HG02798 (cell line): ENCODE data around the gene ZFAND3.

ENCODE experiments used
- ATAC-seq: cut with Tn5 transposase; IDR thresholded peaks from one replicate; pipeline ENCODE4 v1.9.1; 2021; ENCODE audit warnings: mild to moderate bottlenecking; ENCODE audit not compliant: unreplicated experiment, poor library complexity

Gene ZFAND3

DNA sequence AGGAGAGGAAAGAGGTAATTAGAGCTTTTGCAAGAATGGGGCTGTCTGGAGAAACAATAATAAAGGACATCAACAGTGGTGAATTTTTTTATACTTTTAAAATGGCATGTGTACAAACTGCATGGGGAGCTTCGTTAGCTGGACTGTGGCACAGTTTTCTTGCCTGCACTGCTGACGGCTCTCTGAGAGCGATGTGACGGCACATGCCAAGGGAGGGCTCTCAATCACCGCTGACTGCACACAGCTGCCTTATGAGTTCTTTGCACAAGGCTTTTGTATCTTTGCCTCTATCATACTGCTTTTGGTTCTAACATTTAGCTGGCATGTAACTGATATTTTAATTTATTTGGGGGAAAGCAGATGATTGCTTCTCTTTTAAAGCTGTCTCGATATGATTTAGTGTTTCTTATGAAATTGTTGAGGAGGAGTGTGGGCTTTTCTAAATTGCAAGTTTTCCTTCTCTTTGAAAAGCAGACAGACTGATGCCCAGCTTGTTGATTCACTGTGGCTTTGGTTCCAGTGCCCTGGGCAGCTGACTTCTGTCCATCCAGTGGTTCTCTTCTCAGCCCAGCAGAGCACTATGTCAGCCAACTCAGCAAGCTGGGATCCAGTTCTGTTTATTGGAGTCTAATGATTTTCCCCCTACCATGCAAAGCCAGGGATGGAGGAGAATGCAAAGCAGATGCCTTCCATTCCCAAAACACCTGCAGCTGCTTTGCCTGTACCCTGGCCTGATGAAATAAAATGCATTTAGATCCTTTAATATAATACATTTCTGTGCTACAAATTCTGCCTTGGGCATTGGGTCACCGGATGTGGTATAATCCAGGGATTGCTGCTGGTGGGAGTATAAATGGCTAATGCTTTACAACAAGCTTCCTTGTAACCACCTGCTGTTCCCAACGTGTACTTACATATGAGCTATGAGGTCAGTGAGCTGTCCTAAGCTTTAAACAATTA is 323.9 kb downstream of the ZFAND3 start:
- no peak for ATAC-seq

DNA sequence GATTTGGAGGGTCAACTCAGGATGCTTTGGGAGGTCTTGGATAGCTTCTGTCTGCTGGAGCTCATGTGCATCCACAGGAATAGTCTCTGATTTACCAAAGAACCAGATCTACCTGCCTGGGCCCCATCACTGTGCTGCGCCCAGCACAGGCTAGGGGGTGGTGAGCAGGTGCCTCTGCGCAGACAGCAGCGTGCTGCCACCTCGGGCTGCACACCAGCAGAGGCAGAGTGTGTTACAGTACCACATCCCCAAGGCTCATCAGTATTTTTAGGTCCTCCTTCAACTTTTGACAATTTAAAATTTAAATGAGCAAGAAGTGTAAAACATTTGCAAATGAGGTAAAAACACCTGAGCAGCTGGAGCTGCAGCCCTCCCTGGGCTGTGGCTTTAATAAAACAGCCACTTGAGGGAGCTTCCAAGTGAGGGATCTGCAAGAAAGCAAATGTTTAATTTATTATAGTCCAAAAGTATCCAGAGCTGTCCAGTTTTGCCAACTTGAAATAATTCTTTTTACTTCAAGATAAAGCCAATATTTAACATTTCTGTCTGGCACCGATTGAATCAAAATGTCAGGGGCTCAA is 324.9 kb downstream of the ZFAND3 start:
- no peak for ATAC-seq

DNA sequence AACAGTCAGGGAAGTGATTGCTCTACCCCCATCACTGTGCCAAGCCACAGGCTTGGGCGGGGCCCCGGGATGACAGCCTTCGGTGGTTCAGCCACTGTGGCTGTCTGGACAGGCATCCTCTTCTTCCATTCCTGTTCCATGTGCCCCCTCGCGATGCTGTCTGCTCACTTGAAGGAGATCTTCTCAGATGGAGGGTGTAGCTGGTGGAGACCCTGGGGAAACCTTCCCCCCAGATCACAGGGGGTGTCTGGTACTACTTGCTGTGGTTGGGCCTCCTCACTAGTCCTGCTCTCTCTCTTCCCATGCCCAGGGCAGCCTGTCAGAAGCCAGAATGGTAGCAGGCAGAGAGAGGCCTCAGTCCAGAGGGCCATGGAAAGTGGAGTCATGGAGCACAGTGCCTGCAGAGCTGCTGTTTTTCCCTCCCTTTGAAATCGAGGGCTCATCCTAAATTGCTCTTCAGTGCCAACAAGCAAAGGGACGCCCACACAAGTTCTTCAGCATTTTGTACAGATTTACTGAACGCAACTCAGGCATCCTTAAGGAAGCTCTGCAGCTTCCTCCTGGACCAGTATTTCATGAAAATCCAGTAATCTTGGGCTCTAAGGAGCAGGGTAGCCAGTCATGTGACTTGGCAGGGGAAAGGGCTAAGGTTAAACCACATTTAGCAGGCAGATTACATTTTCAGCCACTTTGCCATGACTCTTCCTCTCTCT is 326.6 kb downstream of the ZFAND3 start:
- ATAC-seq, result no peak

DNA sequence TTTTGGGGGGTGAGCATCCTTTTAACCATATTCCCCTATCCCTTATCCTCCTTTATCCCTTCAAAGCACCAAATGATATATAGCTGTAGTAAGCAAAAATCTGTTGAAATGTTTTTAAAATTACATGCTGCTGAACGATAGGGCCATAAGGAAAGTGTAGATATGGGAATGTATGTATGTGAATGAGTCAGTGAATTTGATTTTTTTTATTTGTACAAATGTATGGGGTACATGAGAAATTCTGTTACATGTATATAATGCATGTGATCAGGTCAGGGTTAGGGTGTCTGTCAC is 327.2 kb downstream of the ZFAND3 start:
- ATAC-seq, result no peak

DNA sequence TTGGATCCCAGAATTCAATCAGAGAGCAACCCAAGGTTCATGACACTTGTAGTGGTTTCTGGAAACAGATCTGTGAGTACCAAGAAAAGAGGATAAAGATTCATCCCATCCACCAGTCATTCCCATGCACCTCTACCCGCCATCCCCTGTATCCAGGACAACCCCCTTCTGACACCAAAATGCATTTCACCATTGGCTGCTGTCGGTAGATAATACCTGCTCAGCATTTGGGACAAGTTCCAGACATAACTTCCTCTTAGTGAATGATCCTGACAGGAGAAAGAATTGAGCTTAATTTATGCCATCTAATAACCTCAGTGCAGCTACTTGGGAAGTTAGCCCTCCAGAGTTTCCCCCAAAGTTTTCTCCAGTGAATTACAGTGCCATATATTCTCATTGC is 329.1 kb downstream of the ZFAND3 start:
- ATAC-seq, result no peak

- ATAC-seq, result no peak
Observed at GRCh38 chr6:38149531-38149930, 330.0 kb downstream of the ZFAND3 start.

DNA sequence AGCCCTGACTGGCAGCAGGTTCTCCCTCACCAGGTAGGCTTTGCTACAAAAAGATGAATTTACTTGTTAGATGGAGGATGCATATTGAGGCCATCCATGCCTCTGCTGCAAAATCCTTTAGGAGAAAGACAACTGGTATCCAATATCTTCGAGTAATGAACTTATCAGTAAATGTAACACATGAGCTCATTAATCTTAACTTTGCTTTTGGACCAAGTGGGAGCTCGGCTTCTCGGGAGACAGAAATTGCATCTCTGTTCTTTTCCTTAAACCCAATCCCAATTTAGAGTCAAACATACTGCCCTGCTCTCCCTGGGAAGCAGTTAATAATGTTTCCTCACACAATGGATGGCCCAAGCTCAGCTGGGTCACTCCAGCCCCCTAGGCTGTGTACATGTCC is 330.5 kb downstream of the ZFAND3 start:
- no peak for ATAC-seq

DNA sequence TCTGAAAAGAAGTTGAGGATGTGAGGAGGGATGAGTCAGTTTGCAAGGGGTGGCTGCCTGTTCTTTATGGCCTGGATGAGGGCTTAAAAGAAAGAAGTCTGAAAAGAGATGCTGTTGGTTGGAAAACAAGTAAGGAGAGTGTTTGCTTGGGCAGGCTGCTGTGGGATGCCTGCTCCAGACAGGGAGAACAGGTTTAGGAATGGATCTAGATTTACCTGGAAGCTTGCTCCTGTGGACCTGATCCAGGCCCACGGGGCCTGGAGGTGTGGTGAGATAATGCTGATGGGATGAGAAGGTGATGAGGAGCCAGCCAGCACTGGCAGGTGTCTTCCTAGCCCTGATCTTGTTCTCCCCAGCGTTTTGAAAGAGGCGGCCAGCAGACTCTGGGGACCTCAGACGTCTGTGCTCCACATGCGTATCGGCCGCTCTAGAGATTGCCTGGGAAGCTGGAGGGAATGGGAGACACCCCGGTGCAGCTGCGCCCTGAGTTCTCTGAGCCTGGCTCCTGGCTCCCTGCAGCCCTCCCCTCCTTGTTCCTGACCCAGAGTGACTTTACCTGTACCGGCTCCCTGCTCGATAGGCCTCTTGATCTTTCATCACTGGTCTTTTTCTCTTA is 331.3 kb downstream of the ZFAND3 start:
- ATAC-seq, result no peak

DNA sequence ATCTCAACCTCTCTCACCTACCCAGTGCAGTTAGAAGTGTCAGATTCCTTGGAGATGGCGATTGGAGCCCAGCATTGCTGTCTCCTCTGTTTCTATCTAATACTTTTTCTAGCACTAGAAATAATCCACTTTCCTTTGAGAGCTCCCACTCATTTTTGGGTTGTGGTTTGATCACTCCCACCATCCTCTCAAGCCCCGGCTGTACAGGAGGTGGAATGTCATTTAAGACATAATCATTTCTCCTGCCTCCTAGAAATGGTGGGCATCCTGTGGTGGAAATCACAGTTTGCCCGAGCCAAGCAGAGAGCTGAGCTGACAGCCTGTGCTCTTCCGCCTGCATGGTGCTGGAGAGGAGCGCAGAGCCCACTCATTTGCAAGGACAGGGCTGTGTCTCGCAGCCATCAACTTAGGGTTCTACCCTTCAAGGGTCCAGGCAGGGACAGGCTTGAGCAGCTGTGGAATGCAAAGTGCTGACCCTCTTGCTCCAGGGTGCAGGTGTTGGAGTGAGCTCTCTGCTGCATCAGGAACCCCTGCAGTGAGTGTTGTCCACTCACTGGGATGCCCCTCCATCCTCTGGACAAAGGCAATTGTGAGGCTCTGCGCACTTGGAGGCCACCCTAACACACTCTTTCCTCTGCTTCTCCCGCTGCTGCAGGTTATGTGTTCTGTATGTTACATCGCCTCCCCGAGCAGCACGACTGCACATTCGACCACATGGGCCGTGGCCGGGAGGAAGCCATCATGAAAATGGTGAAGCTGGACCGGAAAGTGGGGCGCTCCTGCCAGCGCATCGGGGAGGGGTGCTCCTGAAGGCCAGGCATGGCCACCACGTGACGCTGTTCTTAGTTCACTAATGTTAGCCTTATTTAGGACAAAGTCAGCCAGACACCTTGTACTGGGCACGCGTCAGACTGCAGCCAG is 332.3 kb downstream of the ZFAND3 start:
- no peak for ATAC-seq

DNA sequence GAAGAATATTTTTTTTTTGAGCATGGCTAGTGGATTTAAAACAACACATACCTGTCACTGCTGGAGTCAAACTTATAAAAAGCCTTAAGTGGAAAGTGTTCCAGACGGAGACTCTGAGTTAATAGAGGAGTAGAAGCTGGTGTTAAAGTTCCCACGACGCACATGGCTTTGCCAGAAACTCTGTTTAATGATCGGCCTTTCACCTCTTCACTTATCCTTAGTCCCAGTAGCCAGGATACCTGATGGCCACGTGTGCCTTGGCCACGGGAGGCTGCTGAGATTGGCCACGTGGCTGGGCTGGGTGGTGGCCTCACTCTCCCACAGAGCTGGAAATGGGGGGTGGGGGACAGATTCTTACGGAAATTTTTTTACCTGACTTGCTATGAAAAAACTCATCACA is 333.1 kb downstream of the ZFAND3 start:
- no peak for ATAC-seq

DNA sequence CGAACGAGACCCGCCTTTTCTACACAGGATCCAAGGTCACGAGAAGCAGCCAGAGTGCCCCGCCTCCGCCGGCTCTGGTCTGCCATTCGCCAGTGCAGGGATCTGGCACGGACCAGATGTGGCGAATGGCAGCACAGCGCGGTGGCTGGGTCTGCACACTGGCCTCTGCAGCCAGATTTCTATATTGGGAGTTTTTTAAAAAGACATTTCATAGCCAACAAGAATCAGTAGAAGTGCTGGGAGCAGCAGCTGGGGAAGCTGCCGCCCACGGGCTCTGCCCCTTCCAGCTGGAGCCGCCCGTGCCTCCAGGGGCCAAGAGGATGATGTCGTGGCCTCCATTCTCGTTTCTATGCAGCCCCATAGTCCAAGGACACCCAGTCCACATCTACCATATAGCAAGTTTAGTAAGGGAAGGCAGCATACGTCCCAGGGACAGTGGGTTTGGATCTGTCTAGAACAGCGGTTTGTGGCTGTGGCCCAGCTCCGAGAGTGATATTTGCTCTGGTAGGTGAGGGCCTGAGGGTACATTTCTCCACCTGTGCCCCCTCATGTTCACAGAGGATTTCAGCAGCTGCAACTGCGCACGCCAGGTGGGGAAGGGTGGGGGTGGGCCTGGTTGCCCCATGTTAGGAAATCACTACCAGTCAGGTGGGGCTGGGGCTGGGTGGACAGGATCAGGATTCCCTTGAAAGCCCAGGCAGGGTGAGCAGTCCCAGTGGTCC is 333.7 kb downstream of the ZFAND3 start:
- ATAC-seq, result no peak

DNA sequence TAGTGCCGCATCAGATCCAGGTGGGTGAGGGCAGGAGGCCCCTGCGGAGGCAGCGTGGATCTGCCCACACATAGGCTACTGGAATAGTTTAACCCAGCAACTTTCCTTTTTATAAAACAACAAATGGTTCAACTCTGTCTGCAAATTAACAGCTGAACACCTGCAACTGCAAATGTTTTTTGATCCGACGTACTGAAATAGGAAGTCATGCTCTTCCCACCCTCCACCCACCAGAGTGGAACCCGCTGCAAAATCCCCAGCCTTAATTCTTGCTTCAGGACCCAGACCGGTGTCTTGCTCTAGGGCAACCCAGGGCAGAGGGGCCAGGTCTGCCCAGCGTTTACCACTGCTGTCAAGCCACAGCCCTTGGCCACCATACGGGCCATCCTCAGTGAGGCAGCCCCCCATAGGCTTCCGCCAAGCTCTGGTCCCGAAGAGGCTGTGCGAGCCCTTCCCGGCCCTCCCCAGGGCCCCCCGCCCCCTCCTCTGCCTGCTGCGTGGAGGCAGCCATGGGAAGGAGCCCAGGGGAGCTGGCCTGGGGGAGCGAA is 334.3 kb downstream of the ZFAND3 start:
- ATAC-seq, result no peak

GRCh38 chr6:38154731-38155130 is 335.2 kb downstream of the ZFAND3 start:
- no peak for ATAC-seq

DNA sequence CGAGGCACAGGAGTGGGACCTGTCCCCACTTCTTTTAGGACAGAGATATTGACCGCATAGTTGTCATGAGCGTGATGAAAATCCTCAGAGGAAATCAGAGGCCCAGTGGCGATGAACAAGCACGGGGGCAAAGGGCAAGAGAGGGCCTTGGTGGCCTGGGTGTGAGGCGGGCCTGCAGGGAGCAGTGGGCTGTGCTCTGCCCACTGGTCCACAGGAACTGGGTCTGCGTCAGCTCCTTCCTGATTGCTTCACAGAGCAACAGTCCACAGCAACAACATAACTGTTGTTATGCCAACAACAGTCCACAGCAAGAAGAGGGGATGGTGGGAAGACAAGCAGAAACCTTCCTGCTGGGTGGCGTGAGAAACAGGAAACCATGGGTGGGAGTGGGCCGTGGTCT is 335.6 kb downstream of the ZFAND3 start:
- ATAC-seq, result no peak

DNA sequence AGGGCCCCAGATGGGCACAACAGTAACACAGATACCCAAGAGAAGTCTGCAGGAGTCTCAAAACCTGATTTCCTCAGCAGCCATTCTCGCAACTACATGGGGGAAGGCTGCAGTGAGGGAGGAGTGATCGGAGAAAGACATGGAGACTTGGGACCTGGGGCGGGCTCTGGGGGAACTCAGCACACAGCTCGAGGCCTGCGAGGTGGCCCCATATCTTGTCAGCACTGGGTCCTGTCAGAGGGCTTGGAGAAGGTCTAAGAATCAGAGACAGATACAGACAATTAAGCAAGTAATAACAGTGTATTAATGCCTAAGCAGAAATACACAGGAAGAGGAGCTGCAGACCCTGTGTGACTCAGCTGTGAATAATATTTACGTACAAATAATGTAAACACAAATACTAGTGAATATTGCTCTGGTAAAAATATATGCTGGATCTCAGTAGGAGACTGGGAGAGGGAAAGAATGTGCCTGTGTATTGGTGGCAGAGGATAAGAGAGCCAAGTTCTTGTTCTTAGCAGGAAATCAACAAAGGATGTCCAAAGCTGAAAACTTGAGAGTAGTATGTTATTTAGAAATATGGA is 336.2 kb downstream of the ZFAND3 start:
- ATAC-seq, result no peak

DNA sequence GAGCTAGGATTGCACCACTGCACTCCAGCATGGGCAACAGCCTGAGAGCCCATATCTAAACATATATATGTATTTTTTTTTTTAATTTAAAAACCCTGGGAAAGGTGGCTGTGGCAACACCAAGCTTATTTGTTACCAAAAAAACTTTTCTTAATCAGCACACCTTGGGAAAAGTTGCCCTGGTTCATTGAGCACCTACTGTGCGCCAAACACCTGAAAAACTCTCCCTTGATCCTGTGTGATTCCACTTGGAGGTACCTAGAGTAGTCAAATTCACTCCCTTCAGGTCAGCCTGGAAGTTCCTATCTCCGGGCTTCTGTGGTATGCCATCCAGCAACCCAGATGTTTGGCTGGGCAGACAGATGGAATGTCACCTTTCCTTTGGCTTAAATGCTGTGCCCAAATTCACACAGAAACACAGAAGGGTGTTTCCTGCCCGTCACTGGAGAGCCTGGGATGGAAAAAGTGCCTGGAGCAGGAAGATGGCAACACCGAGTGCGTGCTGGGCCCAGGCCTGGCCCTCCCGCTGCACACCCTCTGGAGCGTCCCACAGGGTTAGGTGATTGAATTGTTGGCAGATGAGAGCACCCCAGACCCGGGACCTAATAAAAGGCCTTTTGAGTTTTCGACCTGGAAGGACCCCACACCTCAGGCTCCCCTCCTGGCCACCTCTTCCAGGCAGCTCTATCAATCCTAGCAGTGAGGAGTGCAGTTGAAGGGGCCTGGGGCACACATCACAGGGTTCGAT is 337.5 kb downstream of the ZFAND3 start:
- no peak for ATAC-seq

DNA sequence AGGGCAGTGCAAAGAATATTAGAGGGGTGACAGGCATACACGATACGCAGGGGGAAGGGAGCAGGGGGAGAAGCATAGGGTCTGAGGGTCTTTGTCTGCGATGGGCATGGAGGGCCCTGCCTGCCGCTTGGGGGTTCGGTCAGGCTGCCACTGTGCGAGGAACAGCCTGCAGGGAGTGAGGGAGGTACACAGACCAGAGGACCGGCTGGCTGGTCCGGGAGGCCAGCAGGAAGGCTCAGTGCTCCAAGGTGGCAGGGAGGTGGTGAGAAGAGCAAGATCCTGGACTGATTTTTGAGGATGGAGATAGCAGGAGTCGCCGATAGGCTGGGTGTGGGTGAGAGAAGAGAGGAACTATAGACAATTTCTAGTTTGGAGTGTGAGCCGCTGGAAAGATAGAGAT is 338.4 kb downstream of the ZFAND3 start:
- no peak for ATAC-seq

GRCh38 chr6:38158762-38159350 is 339.3 kb downstream of the ZFAND3 start:
- no peak for ATAC-seq
